ENCODE results near the gene SMAD3.

DNA sequence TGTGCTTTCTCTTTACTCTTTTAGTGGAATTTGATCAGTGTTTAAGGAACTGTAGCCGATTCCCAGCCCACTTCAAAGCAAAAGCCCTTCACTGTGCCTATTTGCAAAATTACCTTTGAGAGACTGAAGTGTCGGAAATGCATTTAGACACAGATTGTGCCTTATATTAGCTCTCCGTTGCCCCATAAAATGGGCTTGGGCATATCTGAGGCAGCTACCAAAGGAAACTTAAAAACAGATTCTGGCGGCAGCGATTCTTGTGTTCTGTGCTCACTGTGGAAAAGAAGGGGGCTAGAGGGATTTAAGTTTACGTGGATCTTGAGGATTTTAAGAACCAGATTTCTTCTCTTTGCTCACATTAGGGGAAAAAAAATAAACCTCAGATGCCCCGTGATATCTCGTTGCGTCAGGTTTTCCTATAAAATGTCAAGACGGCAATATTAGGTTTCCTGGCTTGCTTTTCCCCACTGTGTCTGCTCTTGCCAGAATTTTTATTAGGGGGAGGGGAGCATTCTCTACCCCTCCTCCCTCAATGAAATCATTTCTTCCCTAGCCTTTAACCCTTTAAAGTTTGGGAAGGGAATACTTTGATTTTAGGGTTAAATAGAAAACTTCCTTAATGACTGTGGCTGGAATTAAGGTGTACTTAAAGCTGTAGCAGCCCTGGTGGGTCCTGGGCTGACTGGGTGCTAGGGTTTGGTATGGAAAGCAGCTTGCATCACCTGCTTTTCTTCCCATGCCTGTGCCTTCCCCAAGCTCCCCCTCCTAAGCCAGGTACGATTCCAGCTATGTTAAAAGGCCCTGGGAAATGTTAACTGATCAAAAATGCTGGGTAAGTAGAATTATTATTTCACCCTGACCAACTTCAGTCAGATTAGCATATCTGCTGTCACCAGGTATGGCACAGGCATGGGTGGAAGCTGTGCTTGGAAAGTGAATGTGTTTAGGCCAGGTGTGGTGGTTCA lies 73.8 kb downstream of the SMAD3 start:
- TF ChIP-seq, protein P1, sequence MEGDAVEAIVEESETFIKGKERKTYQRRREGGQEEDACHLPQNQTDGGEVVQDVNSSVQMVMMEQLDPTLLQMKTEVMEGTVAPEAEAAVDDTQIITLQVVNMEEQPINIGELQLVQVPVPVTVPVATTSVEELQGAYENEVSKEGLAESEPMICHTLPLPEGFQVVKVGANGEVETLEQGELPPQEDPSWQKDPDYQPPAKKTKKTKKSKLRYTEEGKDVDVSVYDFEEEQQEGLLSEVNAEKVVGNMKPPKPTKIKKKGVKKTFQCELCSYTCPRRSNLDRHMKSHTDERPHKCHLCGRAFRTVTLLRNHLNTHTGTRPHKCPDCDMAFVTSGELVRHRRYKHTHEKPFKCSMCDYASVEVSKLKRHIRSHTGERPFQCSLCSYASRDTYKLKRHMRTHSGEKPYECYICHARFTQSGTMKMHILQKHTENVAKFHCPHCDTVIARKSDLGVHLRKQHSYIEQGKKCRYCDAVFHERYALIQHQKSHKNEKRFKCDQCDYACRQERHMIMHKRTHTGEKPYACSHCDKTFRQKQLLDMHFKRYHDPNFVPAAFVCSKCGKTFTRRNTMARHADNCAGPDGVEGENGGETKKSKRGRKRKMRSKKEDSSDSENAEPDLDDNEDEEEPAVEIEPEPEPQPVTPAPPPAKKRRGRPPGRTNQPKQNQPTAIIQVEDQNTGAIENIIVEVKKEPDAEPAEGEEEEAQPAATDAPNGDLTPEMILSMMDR (IDR thresholded peaks at IDR 0.05), result no peak
- TF ChIP-seq POLR2A (IDR thresholded peaks at IDR 0.05), result no peak
